Esophagus squamous epithelium (tissue), 4 donors: ENCODE measurements around the gene CNTN4.

Experiments used
- CTCF ChIP-seq, 6 experiments: fragments of 450-650 bp in 4 of 6; fragments of 200-600 bp in 2 of 6; sonication (generic) in 2 of 6; IDR thresholded peaks; one replicate each; pipeline ENCODE4 v1.5.1; 2016 to 2019; ENCODE audit warnings: antibody characterized with exemption in 6 of 6, mild to moderate bottlenecking in 4 of 6, moderate library complexity in 4 of 6
- POLR2A ChIP-seq, 4 donors: fragments of 450-650 bp; IDR thresholded peaks; one replicate each; pipeline ENCODE4 v1.6.1; 2017; ENCODE audit warnings: antibody characterized with exemption in 4 of 4, mild to moderate bottlenecking in 4 of 4, moderate library complexity in 3 of 4

- TF ChIP-seq POLR2A (IDR thresholded peaks at IDR 0.05) (no peak), CTCF (IDR thresholded peaks at IDR 0.05) (no peak)
Observed at GRCh38 chr3:2863127-2863526, 764.5 kb downstream of the CNTN4 start.
